HL-60 (cell line): ENCODE data around the gene NEK3.

Experiments used
- GABPA ChIP-seq: IDR thresholded peaks from 2 replicates; pipeline ENCODE4 v1.6.1; 2012; ENCODE audit warnings: low read depth
- POLR2AphosphoS5 ChIP-seq: IDR thresholded peaks from 2 replicates; pipeline ENCODE4 v1.6.1; 2012; ENCODE audit warnings: low read depth
- TF ChIP-seq, protein P1 (sequence below): IDR thresholded peaks from one replicate; pipeline ENCODE4 v1.5.1; 2011; ENCODE audit warnings: low read length, control low read depth, inconsistent platforms; ENCODE audit not compliant: insufficient read depth
- TF ChIP-seq, protein P2 (sequence below): IDR thresholded peaks from 2 replicates; pipeline ENCODE4 v1.6.1; 2012; ENCODE audit warnings: low read depth; ENCODE audit not compliant: insufficient replicate concordance

DNA sequence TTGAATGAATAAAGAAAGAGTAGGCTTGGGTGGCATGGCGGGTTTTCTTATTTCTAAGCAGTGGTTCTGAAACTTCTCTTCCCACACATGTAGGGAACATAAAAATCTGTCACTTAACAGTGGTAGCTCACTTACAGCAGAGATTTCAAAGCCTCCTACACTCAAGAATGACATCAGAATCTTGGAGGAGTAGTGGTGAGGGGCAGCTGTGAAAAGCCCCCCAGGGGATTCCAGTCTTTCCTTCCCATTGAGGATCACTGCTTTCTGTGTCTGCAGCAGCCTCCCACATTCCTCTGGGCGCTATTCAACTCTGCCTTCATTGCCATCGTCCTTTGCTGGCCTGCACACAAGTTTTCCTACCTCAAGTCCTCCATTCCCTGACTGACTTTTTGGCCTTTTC is 21.9 kb downstream of the NEK3 start:
- TF ChIP-seq, protein P1, sequence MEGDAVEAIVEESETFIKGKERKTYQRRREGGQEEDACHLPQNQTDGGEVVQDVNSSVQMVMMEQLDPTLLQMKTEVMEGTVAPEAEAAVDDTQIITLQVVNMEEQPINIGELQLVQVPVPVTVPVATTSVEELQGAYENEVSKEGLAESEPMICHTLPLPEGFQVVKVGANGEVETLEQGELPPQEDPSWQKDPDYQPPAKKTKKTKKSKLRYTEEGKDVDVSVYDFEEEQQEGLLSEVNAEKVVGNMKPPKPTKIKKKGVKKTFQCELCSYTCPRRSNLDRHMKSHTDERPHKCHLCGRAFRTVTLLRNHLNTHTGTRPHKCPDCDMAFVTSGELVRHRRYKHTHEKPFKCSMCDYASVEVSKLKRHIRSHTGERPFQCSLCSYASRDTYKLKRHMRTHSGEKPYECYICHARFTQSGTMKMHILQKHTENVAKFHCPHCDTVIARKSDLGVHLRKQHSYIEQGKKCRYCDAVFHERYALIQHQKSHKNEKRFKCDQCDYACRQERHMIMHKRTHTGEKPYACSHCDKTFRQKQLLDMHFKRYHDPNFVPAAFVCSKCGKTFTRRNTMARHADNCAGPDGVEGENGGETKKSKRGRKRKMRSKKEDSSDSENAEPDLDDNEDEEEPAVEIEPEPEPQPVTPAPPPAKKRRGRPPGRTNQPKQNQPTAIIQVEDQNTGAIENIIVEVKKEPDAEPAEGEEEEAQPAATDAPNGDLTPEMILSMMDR = no peak
- no peak for TF ChIP-seq POLR2AphosphoS5
- TF ChIP-seq, protein P2, sequence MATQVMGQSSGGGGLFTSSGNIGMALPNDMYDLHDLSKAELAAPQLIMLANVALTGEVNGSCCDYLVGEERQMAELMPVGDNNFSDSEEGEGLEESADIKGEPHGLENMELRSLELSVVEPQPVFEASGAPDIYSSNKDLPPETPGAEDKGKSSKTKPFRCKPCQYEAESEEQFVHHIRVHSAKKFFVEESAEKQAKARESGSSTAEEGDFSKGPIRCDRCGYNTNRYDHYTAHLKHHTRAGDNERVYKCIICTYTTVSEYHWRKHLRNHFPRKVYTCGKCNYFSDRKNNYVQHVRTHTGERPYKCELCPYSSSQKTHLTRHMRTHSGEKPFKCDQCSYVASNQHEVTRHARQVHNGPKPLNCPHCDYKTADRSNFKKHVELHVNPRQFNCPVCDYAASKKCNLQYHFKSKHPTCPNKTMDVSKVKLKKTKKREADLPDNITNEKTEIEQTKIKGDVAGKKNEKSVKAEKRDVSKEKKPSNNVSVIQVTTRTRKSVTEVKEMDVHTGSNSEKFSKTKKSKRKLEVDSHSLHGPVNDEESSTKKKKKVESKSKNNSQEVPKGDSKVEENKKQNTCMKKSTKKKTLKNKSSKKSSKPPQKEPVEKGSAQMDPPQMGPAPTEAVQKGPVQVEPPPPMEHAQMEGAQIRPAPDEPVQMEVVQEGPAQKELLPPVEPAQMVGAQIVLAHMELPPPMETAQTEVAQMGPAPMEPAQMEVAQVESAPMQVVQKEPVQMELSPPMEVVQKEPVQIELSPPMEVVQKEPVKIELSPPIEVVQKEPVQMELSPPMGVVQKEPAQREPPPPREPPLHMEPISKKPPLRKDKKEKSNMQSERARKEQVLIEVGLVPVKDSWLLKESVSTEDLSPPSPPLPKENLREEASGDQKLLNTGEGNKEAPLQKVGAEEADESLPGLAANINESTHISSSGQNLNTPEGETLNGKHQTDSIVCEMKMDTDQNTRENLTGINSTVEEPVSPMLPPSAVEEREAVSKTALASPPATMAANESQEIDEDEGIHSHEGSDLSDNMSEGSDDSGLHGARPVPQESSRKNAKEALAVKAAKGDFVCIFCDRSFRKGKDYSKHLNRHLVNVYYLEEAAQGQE = no peak
- no peak for TF ChIP-seq GABPA
